ENCODE data around the gene MYO1H. TPM values are rescaled to one million over a fixed set of nuclear protein-coding genes. Genes with fewer than 3 reads are reported as not detected.
"Not testable (repeated sequence)": the region's sequence is repeated elsewhere in the genome, so short reads cannot be mapped to it uniquely, and the experiment has no call there.

Gene MYO1H
- total RNA-seq, 1 donor, result not detected

- DNase-seq (ENCODE audit: low read depth), result peak; percentile 85
- TF ChIP-seq CTCF (IDR thresholded peaks at IDR 0.05; ENCODE audit: insufficient read depth, low read depth, low read length), result peak; percentile 99
- H3K4me3 ChIP-seq (ENCODE audit: low read depth, low read length), result no peak overlapping the region
These were observed 80.4 kb downstream of the MYO1H start for GRCh38 chr12:109428037-109428629.

- not testable (repeated sequence) for H3K4me3 ChIP-seq (ENCODE audit: low read depth, low read length); DNase-seq (ENCODE audit: low read depth)
These were observed 81.1 kb downstream of the MYO1H start for GRCh38 chr12:109428804-109429203.

- TF ChIP-seq CTCF (IDR thresholded peaks at IDR 0.05; ENCODE audit: insufficient read depth, low read depth, low read length), result no peak
- DNase-seq (ENCODE audit: low read depth), result no peak
- no peak overlapping the region for H3K4me3 ChIP-seq (ENCODE audit: low read depth, low read length)
These were observed 82.5 kb downstream of the MYO1H start for GRCh38 chr12:109430244-109430643.

GRCh38 chr12:109432431-109432830 lies 84.7 kb downstream of the MYO1H start:
- no peak overlapping the region for H3K4me3 ChIP-seq (ENCODE audit: low read depth, low read length)
- TF ChIP-seq CTCF (IDR thresholded peaks at IDR 0.05; ENCODE audit: insufficient read depth, low read depth, low read length), result no peak
- DNase-seq (ENCODE audit: low read depth), result no peak

GRCh38 chr12:109432842-109433304 lies 85.2 kb downstream of the MYO1H start:
- peak; percentile 93 for TF ChIP-seq CTCF (IDR thresholded peaks at IDR 0.05; ENCODE audit: insufficient read depth, low read depth, low read length)
- DNase-seq (ENCODE audit: low read depth), result peak; percentile 86
- no peak overlapping the region for H3K4me3 ChIP-seq (ENCODE audit: low read depth, low read length)

- peak; percentile 53 for TF ChIP-seq CTCF (IDR thresholded peaks at IDR 0.05; ENCODE audit: insufficient read depth, low read depth, low read length)
- DNase-seq (ENCODE audit: low read depth), result no peak
- H3K4me3 ChIP-seq (ENCODE audit: low read depth, low read length), result no peak overlapping the region
These were observed 85.9 kb downstream of the MYO1H start for GRCh38 chr12:109433618-109434017.

GRCh38 chr12:109434582-109434981 lies 86.9 kb downstream of the MYO1H start:
- no peak for TF ChIP-seq CTCF (IDR thresholded peaks at IDR 0.05; ENCODE audit: insufficient read depth, low read depth, low read length)
- no peak for DNase-seq (ENCODE audit: low read depth)
- H3K4me3 ChIP-seq (ENCODE audit: low read depth, low read length), result no peak overlapping the region
